Caco-2 (cell line): ENCODE data around the gene CACNA2D1. TPM values are rescaled to one million over a fixed set of nuclear protein-coding genes. Genes with fewer than 3 reads are reported as not detected.

Experiments used
- BruUV-seq: library from RNA; stranded (reverse); fragments of 400-500 nt; replicated peaks from 2 replicates; lab custom pipeline; 2021; lab: Mats Ljungman, UMichigan
- CTCF ChIA-PET: fragments of 300-600 bp; sonication (Branson Sonifier 250); formaldehyde crosslinking; loops from one replicate; lab custom pipeline; 2022; ENCODE audit warnings: antibody characterized with exemption; lab: Charles Lee
- POLR2A ChIA-PET: fragments of 300-600 bp; sonication (Branson Sonifier 250); formaldehyde crosslinking; loops from one replicate; lab custom pipeline; 2022; ENCODE audit warnings: antibody characterized with exemption; lab: Charles Lee
- DNase-seq, 2 experiments: peaks; one replicate each; pipeline versions ENCODE4 v3.0.0 to v3.0.0-alpha.2; 2020 to 2022
- H3K27me3 ChIP-seq: replicated peaks from 2 replicates; pipeline ENCODE4 v1.6.0; 2011; ENCODE audit warnings: low read length; ENCODE audit not compliant: control insufficient read depth, insufficient read depth
- H3K36me3 ChIP-seq: 2 replicates; pipeline ENCODE4 v1.5.1; 2011; ENCODE audit warnings: low read length; ENCODE audit not compliant: control insufficient read depth, insufficient read depth
- H3K4me1 ChIP-seq: fragments of 250-450 bp; sonication (Bioruptor Pico); 2 replicates; pipeline ENCODE4 v1.5.1; 2020; ENCODE audit warnings: mild to moderate bottlenecking
- H3K4me3 ChIP-seq: 2 replicates; pipeline ENCODE4 v1.5.1; 2011; ENCODE audit warnings: low read depth, mild to moderate bottlenecking, control low read depth, low read length
- H3K9me3 ChIP-seq: fragments of 250-450 bp; sonication (Bioruptor Pico); 2 replicates; pipeline ENCODE4 v1.5.1; 2020; ENCODE audit warnings: mild to moderate bottlenecking, moderate library complexity
- H3K27ac Mint-ChIP-seq: one replicate; pipeline ENCODE4 v1.8.0; 2022; ENCODE audit warnings: mixed read lengths; ENCODE audit not compliant: unreplicated experiment
- H3K27me3 Mint-ChIP-seq: one replicate; pipeline ENCODE4 v1.8.0; 2022; ENCODE audit warnings: mixed read lengths; ENCODE audit not compliant: insufficient read depth, unreplicated experiment
- H3K36me3 Mint-ChIP-seq: one replicate; pipeline ENCODE4 v1.8.0; 2022; ENCODE audit warnings: mild to moderate bottlenecking, mixed read lengths; ENCODE audit not compliant: insufficient read depth, unreplicated experiment
- H3K4me1 Mint-ChIP-seq: one replicate; pipeline ENCODE4 v1.8.0; 2022; ENCODE audit warnings: low read depth, mixed read lengths; ENCODE audit not compliant: unreplicated experiment
- H3K4me3 Mint-ChIP-seq: one replicate; pipeline ENCODE4 v1.8.0; 2022; ENCODE audit warnings: mild to moderate bottlenecking, moderate library complexity, mixed read lengths; ENCODE audit not compliant: unreplicated experiment
- H3K9me3 Mint-ChIP-seq: one replicate; pipeline ENCODE4 v1.8.0; 2022; ENCODE audit warnings: mixed read lengths; ENCODE audit not compliant: unreplicated experiment
- CTCF ChIP-seq, 2 experiments: fragments of 200-600 bp in 1 of 2; IDR thresholded peaks; 1 replicate in 1 of 2; 2 replicates in 1 of 2; pipeline versions ENCODE4 v1.5.1 to v1.8.0; 2011 to 2022; ENCODE audit warnings: antibody characterized with exemption in 1 of 2, control low read depth in 1 of 2, inconsistent platforms in 1 of 2, low read depth in 1 of 2, low read length in 1 of 2, mild to moderate bottlenecking in 1 of 2, moderate library complexity in 1 of 2; ENCODE audit not compliant: insufficient read depth in 1 of 2, severe bottlenecking in 1 of 2, unreplicated experiment in 1 of 2
- intact Hi-C: fragments of 100-400 bp; cut with micrococcal nuclease; formaldehyde crosslinking; loops from one replicate; pipeline ENCODE4 v1.10.0; 2022; ENCODE audit not compliant: unreplicated experiment
- total RNA-seq: library from RNA; stranded (reverse); gene quantifications from 2 replicates; pipeline ENCODE4 v1.2.3, GENCODE V29; 2022

CACNA2D1 gene
- total RNA-seq, 1 experiment from 2014 or later, result not detected

GRCh38 chr7:81934596-81935301, 508.8 kb downstream of the CACNA2D1 start:
- TF ChIP-seq CTCF (IDR thresholded peaks at IDR 0.05; ENCODE audit: insufficient read depth in 1 of 2, low read depth in 1 of 2, low read length in 1 of 2, severe bottlenecking in 1 of 2, unreplicated experiment in 1 of 2), result no peak
- BruUV-seq, result no TSS peak
- Histone ChIP-seq H3K36me3 (no peaks in the 10 kb centered on the region), H3K4me1 (no peaks in the 10 kb centered on the region), H3K4me3 (no peak overlapping the region), H3K27me3 (no peaks in the 10 kb centered on the region), H3K9me3 (no peaks in the 10 kb centered on the region; the same call in 1 of the 2 replicates)
- H3K27ac Mint-ChIP-seq, result no peak overlapping the region
- H3K4me1 Mint-ChIP-seq, result no peaks in the 10 kb centered on the region
- intact Hi-C loops, result no loop called here
- no peaks in the 10 kb centered on the region for H3K9me3 Mint-ChIP-seq
- no peaks in the 10 kb centered on the region for H3K36me3 Mint-ChIP-seq
- ChIA-PET CTCF (no interaction called here), POLR2A (no interaction called here)
- no peak for DNase-seq
- H3K27me3 Mint-ChIP-seq, result peaks cover 16% of the 10 kb centered on the region
- H3K4me3 Mint-ChIP-seq, result no peak overlapping the region

GRCh38 chr7:81932936-81933335, 510.6 kb downstream of the CACNA2D1 start:
- TF ChIP-seq CTCF (IDR thresholded peaks at IDR 0.05; ENCODE audit: insufficient read depth in 1 of 2, low read depth in 1 of 2, low read length in 1 of 2, severe bottlenecking in 1 of 2, unreplicated experiment in 1 of 2), result no peak
- no TSS peak for BruUV-seq
- Histone ChIP-seq H3K27me3 (no peaks in the 10 kb centered on the region), H3K36me3 (no peaks in the 10 kb centered on the region), H3K4me3 (no peak overlapping the region), H3K9me3 (no peaks in the 10 kb centered on the region; the same call in 1 of the 2 replicates), H3K4me1 (no peaks in the 10 kb centered on the region)
- DNase-seq, result no peak
- intact Hi-C loops, result no loop called here
- Mint-ChIP-seq H3K36me3 (no peaks in the 10 kb centered on the region), H3K27me3 (peaks cover 9% of the 10 kb centered on the region), H3K4me3 (no peak overlapping the region), H3K9me3 (no peaks in the 10 kb centered on the region), H3K4me1 (no peaks in the 10 kb centered on the region), H3K27ac (no peak overlapping the region)
- POLR2A ChIA-PET, result no interaction called here
- CTCF ChIA-PET, result no interaction called here

- intact Hi-C loops, result no loop called here
- Mint-ChIP-seq H3K27me3 (peaks cover 9% of the 10 kb centered on the region), H3K9me3 (no peaks in the 10 kb centered on the region), H3K36me3 (no peaks in the 10 kb centered on the region), H3K4me1 (no peaks in the 10 kb centered on the region), H3K4me3 (no peak overlapping the region), H3K27ac (no peak overlapping the region)
- no TSS peak for BruUV-seq
- no peak overlapping the region for H3K4me3 ChIP-seq
- no peaks in the 10 kb centered on the region for H3K36me3 ChIP-seq
- no peak for DNase-seq
- ChIA-PET CTCF (no interaction called here), POLR2A (no interaction called here)
- no peak for TF ChIP-seq CTCF (IDR thresholded peaks at IDR 0.05; ENCODE audit: insufficient read depth in 1 of 2, low read depth in 1 of 2, low read length in 1 of 2, severe bottlenecking in 1 of 2, unreplicated experiment in 1 of 2)
- H3K27me3 ChIP-seq, result no peaks in the 10 kb centered on the region
- no peaks in the 10 kb centered on the region for H3K9me3 ChIP-seq
- no peaks in the 10 kb centered on the region for H3K4me1 ChIP-seq
Measured at GRCh38 chr7:81929386-81929785, 514.2 kb downstream of the CACNA2D1 start.
